ENCODE measurements around the gene ESYT3. TPM values are rescaled to one million over a fixed set of nuclear protein-coding genes. Genes with fewer than 3 reads are reported as not detected.
A peak's percentile ranks its signal among the peaks of the same experiment; 100 is the strongest.

Gene ESYT3
- total and polyA plus RNA-seq, 2 of the 8 experiments (the other 6 are each of a cell fraction or from before 2014, with no cell fraction given) = 4.4 to 7.3 TPM

DNA sequence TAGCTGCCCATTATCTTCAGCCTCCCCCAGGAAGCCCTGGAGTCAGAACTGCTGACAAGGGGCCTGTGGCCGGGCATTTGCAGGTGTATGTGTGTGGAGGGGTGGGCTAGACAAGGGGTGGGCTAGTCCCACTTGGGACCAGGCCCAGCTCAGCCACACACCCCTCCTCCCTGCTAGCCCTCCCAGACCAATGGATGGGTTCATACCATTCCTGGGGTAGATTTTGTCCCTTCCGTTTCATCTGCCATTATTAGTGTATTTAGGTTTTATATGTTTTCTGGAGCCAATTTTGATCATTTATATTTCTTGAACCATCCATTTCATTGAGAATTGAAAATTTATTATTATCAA lies 43.9 kb upstream of the ESYT3 start:
- H3K27me3 ChIP-seq (replicated peaks in 1 of 4; ENCODE audit: control insufficient read depth in 3 of 4, extremely low read depth in 1 of 4, insufficient read depth in 3 of 4, low read length in 3 of 4) = no peaks in the 10 kb centered on the region
- no peak overlapping the region; the same call in 1 of the 2 replicates for H2BK5ac ChIP-seq (ENCODE audit: low read depth, low read length)
- no peak overlapping the region for H3K4ac ChIP-seq (replicated peaks; ENCODE audit: insufficient read length, low read depth, low read length)
- no peak overlapping the region for H3K4me3 ChIP-seq (ENCODE audit: extremely low read depth in 1 of 4, insufficient read depth in 2 of 4, low read depth in 3 of 4, low read length in 4 of 4)
- H3K27ac ChIP-seq (ENCODE audit: low read depth, low read length) = no peak overlapping the region
- H2BK15ac ChIP-seq (ENCODE audit: low read length) = no peak overlapping the region; the same call in 1 of the 2 replicates
- no peak overlapping the region for H4K8ac ChIP-seq (ENCODE audit: extremely low read depth, insufficient read depth, low read length)
- no peaks in the 10 kb centered on the region for H3K79me2 ChIP-seq (ENCODE audit: control insufficient read depth in 1 of 2, insufficient read depth in 2 of 2, low read length in 2 of 2)
- H3K23ac ChIP-seq (ENCODE audit: insufficient read length) = no peak overlapping the region
- H3K4me1 ChIP-seq (replicated peaks in 1 of 4; ENCODE audit: control insufficient read depth in 3 of 4, insufficient read depth in 4 of 4, low read length in 3 of 4) = peaks cover 0 to 4% (median 0%) of the 10 kb centered on the region in 4 experiments; a peak in 1 of 7 replicates
- no peak overlapping the region for H3K18ac ChIP-seq (ENCODE audit: extremely low read depth, low read length)
- H4K91ac ChIP-seq (replicated peaks; ENCODE audit: insufficient read length, low read length) = no peak overlapping the region
- no peak overlapping the region for H2BK12ac ChIP-seq (ENCODE audit: low read depth, low read length)
- no peaks in the 10 kb centered on the region for H3K23me2 ChIP-seq (ENCODE audit: low read depth, low read length)
- H3K36me3 ChIP-seq (ENCODE audit: control insufficient read depth in 2 of 4, insufficient read depth in 4 of 4, low read length in 3 of 4) = no peaks in the 10 kb centered on the region
- no peaks in the 10 kb centered on the region for H3K9me3 ChIP-seq (ENCODE audit: insufficient read depth in 2 of 2, low read depth in 1 of 2, low read length in 1 of 2)
- no peak overlapping the region for H3K14ac ChIP-seq (ENCODE audit: insufficient read length)
- no peaks in the 10 kb centered on the region for H4K20me1 ChIP-seq (replicated peaks in 1 of 2; ENCODE audit: control insufficient read depth in 1 of 2, insufficient read depth in 2 of 2, low read length in 2 of 2)
- H4K5ac ChIP-seq (ENCODE audit: insufficient read length, low read depth, low read length) = no peak overlapping the region
- H3K56ac ChIP-seq (replicated peaks; ENCODE audit: insufficient read length, low read depth, low read length) = no peak overlapping the region
- ChIA-PET POLR2A (ENCODE audit: partially characterized antibody) (interaction anchor here (1.8 kb wide), 1 partner anchor 10 kb away, joined by 5 read pairs; no protein-coding TSS in a partner anchor), CTCF (ENCODE audit: partially characterized antibody) (interaction anchor here (1.0 to 2.4 kb wide), 3 partner anchors 13 to 41 kb away, joined by 4 to 7 read pairs (median 5); no protein-coding TSS in a partner anchor)
- H3K9ac ChIP-seq (replicated peaks in 1 of 4; ENCODE audit: extremely low read depth in 1 of 4, low read depth in 3 of 4, low read length in 3 of 4) = no peak overlapping the region
- no peak overlapping the region for H2BK120ac ChIP-seq (replicated peaks; ENCODE audit: low read depth, low read length)
- H2AFZ ChIP-seq (ENCODE audit: low read length) = no peak overlapping the region
- H2BK20ac ChIP-seq (ENCODE audit: low read length) = no peak overlapping the region
- H3K4me2 ChIP-seq (ENCODE audit: insufficient read depth in 1 of 2, low read depth in 2 of 2, low read length in 2 of 2) = no peak overlapping the region
- TF ChIP-seq BACH1 (IDR thresholded peaks at IDR 0.05; ENCODE audit: low read length) (no peak), SIRT6 (IDR thresholded peaks at IDR 0.05; ENCODE audit: low read length) (no peak), POLR2AphosphoS5 (IDR thresholded peaks at IDR 0.05; ENCODE audit: low read depth, low read length) (no peak), BRCA1 (IDR thresholded peaks at IDR 0.05; ENCODE audit: low read depth, low read length) (no peak), HDAC2 (IDR thresholded peaks at IDR 0.05; ENCODE audit: borderline replicate concordance in 1 of 2, low read depth in 2 of 2, low read length in 2 of 2) (no peak), CHD2 (IDR thresholded peaks at IDR 0.05; ENCODE audit: low read length) (no peak), TCF12 (IDR thresholded peaks at IDR 0.05; ENCODE audit: low read depth, low read length) (no peak), SUZ12 (IDR thresholded peaks at IDR 0.05; ENCODE audit: low read length) (no peak), TAF1 (IDR thresholded peaks at IDR 0.05; ENCODE audit: low read depth, low read length) (no peak)
- H3K79me1 ChIP-seq (ENCODE audit: low read depth, low read length) = no peaks in the 10 kb centered on the region
- 82% methylated on average over 2 of the region's 2 CpGs; no CpG with 5 or more reads in 1 of the 2 experiments for WGBS, 2 experiments (ENCODE audit: extremely low coverage in 1 of 2, insufficient coverage in 1 of 2, insufficient read length in 1 of 2, insufficient replicate concordance in 2 of 2, low coverage in 1 of 2, low lambda C conversion rate in 2 of 2, missing lambda C conversion rate in 1 of 2)
- H2AK5ac ChIP-seq (ENCODE audit: low read depth, low read length) = no peak overlapping the region
- DNase-seq (ENCODE audit: low read depth in 1 of 2, low spot score in 2 of 2) (peak in 1 of 2 experiments; percentile 9), FAIRE-seq (no peak)

Measured in H1 (cell line).